ENCODE data around the gene ERGIC1.

DNA sequence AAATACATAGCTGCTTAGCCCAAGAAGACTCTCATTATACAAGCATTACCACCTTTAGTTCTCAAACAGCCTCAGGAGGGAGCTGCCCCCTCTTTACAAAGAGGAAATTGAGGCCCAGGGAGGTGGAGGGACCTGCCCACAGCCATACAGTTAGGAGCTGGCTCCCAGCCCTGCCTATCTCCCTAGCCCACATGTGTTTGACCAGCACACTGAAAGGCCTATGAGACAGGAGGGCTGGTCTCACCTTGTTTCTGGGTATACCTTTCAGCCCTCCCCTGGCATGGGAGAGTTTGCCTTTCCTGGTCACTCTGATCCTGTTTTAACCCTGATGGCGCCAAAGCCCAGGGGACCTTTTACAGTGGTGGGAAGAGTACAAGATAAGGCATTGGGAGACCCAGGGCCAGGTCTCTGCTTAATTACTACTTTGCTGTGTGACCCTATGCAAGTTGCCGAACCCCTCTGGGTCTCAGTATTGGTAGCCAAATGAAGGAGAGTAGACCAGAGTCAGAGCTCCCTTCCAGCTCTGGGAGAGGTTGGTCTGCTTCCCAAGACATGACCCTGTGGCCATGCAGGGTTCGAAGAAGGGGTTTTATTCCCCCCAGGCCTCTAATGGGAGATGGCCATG, 64.3 kb downstream of the ERGIC1 start:
- TF ChIP-seq, protein P1, sequence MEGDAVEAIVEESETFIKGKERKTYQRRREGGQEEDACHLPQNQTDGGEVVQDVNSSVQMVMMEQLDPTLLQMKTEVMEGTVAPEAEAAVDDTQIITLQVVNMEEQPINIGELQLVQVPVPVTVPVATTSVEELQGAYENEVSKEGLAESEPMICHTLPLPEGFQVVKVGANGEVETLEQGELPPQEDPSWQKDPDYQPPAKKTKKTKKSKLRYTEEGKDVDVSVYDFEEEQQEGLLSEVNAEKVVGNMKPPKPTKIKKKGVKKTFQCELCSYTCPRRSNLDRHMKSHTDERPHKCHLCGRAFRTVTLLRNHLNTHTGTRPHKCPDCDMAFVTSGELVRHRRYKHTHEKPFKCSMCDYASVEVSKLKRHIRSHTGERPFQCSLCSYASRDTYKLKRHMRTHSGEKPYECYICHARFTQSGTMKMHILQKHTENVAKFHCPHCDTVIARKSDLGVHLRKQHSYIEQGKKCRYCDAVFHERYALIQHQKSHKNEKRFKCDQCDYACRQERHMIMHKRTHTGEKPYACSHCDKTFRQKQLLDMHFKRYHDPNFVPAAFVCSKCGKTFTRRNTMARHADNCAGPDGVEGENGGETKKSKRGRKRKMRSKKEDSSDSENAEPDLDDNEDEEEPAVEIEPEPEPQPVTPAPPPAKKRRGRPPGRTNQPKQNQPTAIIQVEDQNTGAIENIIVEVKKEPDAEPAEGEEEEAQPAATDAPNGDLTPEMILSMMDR (conservative IDR thresholded peaks at IDR 0.05; ENCODE audit: low read length): no peak
- TF ChIP-seq EZH2phosphoT487 (IDR thresholded peaks at IDR 0.05; ENCODE audit: borderline replicate concordance): no peak
